HG03135 (cell line): ENCODE results near the gene SFR1.
"Not testable (repeated sequence)": the region's sequence is repeated elsewhere in the genome, so short reads cannot be mapped to it uniquely, and the experiment has no call there.

ENCODE experiments used
- ATAC-seq: cut with Tn5 transposase; IDR thresholded peaks from one replicate; pipeline ENCODE4 v1.9.1; 2021; ENCODE audit warnings: mild to moderate bottlenecking, moderate library complexity; ENCODE audit not compliant: unreplicated experiment

The SFR1 gene

DNA sequence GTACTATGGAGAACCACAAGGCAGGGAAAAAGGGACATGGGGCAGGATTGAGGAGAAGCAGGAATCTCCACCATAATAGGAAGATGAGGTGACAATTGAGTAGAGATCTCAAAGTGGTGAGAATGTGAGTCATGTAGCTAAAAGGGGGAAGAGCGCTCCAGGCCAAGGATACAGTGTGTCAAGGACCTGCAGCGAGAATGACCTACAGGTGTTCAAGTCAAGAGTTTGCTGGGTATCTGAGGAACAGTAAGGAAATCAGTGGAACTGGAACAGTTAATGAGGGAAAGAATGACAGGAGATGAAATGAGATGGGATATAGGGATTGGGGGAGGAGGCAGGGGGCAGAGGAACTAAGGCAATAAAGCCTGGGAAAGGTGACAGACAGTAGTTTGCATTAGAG is 33.6 kb downstream of the SFR1 start:
- no peak for ATAC-seq

GRCh38 chr10:104170610-104171254 is 48.8 kb downstream of the SFR1 start:
- ATAC-seq = no peak

DNA sequence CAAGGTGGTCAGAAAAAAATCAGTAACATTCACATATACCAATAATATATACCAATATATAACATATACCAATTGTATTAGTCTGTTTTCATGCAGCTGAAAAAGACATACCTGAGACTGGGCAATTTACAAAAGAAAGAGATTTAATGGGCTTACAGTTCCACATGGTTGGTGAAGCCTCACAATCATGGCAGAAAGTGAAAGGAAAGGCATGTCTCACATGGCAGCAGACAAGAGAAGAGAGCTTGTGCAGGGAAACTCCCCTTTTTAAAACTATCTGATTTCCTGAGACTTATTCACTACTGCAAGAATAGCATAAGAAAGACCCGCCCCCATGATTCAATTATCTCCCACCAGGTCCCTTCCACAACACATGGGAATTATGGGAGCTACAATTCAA is 52.2 kb downstream of the SFR1 start:
- ATAC-seq = not testable (repeated sequence)
